Activated CD4-positive, alpha-beta T cell treated with anti-CD3 and anti-CD28 coated beads, Interleukin-2, amount 50 U/mL, for 48 hours (primary cell): Measurements from ENCODE around the gene ELAVL2.

Source experiments
- DNase-seq, 2 experiments: peaks; one replicate each; pipeline ENCODE4 v3.0.0-alpha.2; 2020

ELAVL2 gene

DNA sequence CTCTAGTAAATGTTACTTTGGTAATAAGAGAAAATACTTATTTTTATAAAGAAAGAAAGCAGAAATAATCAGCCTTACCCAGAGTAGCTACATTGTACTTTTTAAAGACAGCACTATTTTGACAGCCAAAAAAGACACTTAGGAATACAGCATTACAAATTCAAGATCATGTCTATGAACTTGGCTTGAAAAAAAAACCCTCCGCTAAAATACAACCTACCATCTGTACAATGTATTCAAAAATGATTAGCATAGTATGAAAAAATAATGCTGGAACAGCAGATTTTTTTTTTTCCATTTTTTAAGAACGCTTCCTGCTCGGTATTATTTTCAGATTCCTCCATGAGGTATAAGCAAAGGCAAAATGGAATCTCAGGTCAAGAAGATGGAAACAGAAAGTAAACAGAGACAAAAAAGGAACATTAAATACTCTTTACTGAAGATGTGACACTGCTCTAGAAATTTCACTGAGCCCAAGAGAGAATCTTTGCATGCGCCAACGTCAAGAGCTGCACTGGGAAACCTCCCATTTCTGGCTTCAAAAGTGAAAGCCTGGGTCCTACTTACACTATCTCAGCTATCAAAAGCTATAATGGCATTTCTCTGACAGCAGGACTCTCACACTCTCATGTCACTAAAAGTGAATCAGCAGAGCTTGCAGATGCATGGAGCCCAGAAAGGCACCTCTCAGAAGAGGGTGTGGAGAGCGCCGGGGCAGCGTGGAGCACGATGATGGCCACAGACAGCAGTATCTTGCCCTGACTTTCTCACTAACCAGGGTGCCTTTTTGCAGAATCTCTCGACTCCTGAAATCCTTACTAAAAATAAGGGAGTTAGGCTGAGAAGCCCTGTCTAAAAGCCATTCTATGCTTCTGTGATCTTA, 167.4 kb downstream of the ELAVL2 start:
- DNase-seq, result no peak

DNA sequence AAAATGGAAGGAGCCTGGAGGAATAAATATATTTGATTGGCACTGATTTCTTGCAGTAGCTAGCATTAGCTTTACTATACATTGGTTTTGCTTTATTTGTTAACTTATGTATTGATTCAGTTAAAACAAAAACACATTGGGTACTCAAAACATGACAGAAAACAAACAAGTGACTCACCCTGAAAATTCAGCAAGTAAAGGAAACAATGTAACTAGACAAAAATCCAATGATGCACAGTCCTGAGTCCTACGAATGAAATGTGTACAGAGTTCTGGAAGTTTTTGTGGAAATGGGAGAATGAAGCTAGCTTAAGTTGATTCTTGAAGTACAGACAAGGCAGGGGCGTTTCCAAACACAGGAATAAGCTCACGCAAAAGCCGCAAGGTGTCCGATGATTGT, 175.0 kb downstream of the ELAVL2 start:
- DNase-seq, result no peak

DNA sequence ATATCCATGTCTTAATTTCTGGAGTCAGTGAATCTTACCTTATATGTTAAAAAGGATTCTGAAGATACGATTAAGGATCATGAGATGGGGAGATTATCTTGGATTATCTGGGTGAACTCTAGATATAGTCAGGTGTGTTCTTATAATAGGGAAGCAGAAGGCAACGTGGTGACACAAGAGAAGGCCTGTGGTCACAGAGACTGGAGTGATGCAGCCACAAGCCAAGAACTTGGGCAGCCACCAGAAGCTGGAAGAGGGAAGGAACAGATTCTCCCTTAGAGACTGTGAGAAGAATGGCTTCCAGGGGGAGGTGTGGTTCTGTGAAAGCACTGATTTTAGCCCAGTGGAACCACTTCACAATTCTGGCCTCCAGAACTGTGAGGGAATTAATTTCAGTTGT, 177.4 kb downstream of the ELAVL2 start:
- DNase-seq, result no peak

DNA sequence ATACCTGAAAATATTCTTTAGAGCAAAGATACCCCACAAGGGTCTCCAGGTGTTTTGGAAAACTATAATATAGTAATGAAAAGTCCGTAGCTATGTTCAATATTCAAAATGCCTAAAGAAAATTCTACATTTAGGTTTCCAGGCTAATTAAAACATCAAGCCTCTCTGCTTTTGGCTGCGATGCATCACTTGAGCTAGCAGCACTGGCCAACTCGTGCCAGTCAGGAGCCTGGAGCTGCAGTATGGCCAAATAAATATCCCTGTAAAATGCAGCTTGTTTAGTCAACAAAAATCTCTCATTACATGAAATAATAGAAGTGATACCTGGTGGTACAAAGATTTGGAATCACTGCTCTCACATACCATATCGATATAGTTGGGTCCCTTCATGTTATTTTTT, 181.1 kb downstream of the ELAVL2 start:
- DNase-seq, result no peak

DNA sequence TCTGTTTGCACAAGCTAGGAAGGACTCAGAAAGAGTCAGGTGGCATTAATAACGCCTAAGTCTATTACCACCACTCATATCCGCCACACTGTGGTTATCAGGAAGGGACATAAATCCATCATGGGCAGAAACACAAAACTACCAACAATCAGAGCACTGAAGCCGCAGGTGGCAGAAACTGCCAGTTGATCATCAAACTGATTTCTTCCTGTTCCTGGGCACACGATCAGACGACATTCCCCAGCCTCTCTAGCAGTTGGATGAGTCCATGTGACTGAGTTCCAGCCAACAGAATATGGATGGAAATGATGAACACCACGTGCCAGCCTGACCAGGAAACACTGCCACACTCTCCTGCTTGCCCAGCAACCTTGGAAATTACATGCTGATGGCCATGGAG, 181.7 kb downstream of the ELAVL2 start:
- DNase-seq, result no peak

DNA sequence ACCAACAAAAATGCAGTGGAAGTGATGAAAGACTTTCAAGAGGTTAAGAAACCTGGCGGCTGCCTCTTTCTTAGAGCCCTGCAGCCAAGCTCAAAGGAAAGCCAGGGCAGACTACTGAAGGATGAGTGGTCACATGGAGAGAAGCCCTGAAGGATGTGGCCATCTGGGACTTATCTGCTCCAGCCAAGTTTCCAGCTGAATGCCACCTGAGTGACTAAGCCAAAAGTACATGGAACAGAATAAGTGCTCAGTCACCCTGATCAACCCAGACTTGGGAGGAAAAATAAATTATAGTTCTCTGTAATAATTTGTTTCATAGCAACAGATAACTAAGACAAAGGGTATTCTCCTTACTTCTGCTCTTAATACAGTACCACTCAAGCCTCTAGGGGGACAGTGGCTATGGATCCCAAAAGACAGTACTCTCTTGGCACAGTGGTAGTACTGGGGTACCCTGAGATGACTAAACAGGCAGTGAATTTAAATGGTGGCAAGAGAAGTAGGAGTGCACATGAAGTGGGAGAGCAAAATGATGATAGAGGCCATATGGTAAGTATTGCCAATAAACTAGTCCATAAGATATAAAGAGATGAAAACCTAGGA, 182.3 kb downstream of the ELAVL2 start:
- no peak for DNase-seq
